B cell (primary cell): ENCODE results near the gene GIMD1.

Source experiments
- EZH2 ChIP-seq: IDR thresholded peaks from 2 replicates; pipeline ENCODE4 v1.6.1; 2012; ENCODE audit warnings: borderline replicate concordance, low read depth, mild to moderate bottlenecking, moderate library complexity, low read length; ENCODE audit not compliant: insufficient read depth, poor library complexity, severe bottlenecking
- TF ChIP-seq, protein P1 (sequence below): fragments of 200-600 bp; IDR thresholded peaks from one replicate; pipeline ENCODE4 v1.8.0; 2022; ENCODE audit warnings: antibody characterized with exemption, mild to moderate bottlenecking

DNA sequence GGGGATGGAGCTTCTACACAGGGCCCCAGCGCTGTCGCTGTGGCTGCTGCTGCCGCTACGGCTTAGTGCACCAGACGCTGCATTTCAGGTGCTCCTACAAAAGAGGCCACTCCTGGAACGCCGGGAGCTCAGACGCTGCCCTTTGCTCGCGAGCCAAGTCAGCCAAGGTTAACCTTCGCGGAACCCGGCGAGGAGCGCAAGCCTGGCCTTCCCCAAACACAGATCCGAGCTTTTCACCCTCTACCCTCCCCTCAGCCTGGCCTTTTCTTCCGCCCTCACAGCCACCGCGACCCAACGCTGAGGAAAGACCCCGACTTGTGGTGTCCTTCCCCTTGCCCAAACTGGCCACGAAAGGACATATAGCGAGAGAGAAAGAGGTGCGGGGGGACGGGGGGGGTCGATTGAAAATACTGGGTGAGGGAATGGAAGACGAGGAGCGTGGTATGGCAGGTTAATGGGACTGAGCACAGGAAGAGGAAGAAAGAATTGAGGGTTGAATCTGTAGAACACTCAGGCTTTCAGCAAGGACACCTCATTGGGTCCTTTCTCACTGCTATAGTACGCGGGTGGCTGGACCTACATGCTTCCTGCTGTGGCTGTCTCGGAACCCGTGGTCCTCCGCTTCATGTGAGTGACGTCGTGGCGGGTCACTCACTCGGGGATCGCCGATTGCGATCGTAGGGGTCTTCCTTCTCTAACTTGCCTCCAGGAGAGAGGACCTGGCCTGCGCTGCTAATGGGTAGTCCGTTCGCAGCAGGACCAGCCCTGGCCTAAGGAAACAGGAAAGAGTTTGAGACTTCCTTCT lies 52.4 kb downstream of the GIMD1 start, which contains the start of the genes AIMP1 and TBCK:
- TF ChIP-seq, protein P1, sequence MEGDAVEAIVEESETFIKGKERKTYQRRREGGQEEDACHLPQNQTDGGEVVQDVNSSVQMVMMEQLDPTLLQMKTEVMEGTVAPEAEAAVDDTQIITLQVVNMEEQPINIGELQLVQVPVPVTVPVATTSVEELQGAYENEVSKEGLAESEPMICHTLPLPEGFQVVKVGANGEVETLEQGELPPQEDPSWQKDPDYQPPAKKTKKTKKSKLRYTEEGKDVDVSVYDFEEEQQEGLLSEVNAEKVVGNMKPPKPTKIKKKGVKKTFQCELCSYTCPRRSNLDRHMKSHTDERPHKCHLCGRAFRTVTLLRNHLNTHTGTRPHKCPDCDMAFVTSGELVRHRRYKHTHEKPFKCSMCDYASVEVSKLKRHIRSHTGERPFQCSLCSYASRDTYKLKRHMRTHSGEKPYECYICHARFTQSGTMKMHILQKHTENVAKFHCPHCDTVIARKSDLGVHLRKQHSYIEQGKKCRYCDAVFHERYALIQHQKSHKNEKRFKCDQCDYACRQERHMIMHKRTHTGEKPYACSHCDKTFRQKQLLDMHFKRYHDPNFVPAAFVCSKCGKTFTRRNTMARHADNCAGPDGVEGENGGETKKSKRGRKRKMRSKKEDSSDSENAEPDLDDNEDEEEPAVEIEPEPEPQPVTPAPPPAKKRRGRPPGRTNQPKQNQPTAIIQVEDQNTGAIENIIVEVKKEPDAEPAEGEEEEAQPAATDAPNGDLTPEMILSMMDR: no peak
- TF ChIP-seq EZH2: no peak
